PC-9 (cell line): ENCODE data around the gene KANSL3.
"Not testable (repeated sequence)": the region's sequence is repeated elsewhere in the genome, so short reads cannot be mapped to it uniquely, and the experiment has no call there.

Experiments
- CTCF ChIP-seq: fragments of 200-600 bp; sonication (generic); conservative IDR thresholded peaks from 2 replicates; pipeline ENCODE4 v1.6.1; 2017; ENCODE audit warnings: mixed run types, antibody characterized with exemption, mild to moderate bottlenecking, moderate library complexity
- EZH2 ChIP-seq: fragments of 200-600 bp; sonication (generic); IDR thresholded peaks from 2 replicates; pipeline ENCODE4 v1.8.0; 2017; ENCODE audit warnings: antibody characterized with exemption, low read depth

GRCh38 chr2:96665717-96666116 lies 27.6 kb upstream of the KANSL3 start:
- TF ChIP-seq CTCF, EZH2: not testable (repeated sequence)
